ENCODE measurements around the gene KCNH3.
"Not testable (repeated sequence)": the region's sequence is repeated elsewhere in the genome, so short reads cannot be mapped to it uniquely, and the experiment has no call there.

The KCNH3 gene, protein sequence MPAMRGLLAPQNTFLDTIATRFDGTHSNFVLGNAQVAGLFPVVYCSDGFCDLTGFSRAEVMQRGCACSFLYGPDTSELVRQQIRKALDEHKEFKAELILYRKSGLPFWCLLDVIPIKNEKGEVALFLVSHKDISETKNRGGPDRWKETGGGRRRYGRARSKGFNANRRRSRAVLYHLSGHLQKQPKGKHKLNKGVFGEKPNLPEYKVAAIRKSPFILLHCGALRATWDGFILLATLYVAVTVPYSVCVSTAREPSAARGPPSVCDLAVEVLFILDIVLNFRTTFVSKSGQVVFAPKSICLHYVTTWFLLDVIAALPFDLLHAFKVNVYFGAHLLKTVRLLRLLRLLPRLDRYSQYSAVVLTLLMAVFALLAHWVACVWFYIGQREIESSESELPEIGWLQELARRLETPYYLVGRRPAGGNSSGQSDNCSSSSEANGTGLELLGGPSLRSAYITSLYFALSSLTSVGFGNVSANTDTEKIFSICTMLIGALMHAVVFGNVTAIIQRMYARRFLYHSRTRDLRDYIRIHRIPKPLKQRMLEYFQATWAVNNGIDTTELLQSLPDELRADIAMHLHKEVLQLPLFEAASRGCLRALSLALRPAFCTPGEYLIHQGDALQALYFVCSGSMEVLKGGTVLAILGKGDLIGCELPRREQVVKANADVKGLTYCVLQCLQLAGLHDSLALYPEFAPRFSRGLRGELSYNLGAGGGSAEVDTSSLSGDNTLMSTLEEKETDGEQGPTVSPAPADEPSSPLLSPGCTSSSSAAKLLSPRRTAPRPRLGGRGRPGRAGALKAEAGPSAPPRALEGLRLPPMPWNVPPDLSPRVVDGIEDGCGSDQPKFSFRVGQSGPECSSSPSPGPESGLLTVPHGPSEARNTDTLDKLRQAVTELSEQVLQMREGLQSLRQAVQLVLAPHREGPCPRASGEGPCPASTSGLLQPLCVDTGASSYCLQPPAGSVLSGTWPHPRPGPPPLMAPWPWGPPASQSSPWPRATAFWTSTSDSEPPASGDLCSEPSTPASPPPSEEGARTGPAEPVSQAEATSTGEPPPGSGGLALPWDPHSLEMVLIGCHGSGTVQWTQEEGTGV

DNA sequence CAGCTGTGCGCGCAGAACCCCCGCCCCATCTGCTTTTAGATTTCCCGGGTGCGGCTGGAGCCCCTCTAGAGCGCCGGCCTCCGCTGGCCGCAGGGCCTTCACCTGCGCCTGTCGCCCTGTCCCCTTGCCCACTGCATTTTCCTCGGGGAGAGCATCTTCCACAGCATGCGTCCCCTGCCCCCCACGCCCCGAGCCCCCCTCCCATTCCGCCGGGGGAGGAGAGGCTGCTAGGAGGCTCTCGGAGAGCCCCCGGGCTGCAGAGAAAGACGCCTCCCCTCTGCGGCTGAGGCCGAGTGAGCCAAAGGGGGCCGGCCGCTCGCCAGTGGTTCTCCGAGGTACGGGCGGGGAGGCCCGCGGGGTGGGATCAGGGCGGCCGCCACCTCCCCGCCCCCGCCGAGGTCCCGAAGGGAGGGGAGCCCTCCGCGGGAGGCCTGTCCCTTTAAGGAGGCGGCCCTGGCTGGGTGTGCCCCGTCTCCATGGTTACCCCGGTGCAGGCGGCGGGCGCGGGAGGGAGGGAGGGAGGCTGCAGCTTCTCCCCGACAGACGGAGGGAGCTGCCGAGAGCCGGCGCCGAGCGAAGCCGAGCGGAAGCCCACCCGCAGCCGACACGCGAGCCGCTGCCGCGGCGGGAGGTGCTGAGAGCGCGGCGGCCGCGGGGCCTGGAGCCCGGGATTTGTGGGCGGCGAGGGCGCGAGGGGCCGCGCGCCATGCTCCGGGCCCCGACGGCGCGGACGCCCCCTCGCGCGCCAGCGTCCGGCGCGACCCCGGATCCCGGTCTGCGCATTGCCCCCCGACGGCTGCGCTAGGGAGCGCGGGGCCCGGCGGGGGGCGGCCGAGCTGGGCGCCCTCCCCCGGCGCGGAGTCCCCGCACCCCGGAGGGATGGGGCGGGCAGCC is at the start of gene KCNH3:
TSS of gene KCNH3 (plus strand) at position 521 of the 894 bp plus-strand sequence. CDS start 387 bp downstream, outside the sequence.
- DNase-seq: peak; percentile 96

DNA sequence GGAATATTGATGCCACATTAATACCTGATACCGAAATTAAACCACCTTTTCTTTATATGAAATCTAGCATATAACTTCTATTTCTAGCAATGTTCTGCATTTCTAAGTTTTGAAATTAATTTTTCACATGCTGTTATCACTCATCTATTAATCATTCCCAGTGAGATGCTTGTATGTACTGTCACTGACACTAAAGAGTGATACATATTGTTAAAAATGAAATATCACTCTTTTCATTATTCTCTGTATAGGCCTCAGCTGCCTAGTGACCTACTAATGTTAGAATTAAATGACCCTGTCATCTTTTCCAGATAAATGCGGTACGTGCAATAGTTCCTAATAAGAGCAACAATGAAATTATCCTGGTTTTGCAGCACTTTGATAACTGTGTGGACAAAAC is 49.7 kb upstream of the KCNH3 start:
- no peak for DNase-seq

DNA sequence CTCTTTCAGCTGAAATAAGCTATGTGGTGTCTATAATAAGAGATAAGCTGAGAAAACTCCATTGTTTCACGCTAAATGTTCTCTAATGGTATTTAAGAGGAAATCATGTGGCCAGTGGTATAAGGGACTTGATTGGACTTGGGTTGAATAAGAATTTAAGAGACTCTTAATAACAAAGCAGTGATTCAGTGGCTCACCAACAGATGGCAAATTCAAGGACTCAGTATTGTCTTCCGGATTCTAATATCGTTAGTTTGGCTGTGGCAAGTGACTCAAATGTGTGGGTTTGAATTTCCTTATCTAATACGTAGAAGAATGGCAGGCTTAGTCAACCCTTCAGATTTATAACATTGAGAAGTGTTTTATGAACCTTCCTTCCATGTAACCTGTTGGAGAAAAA is 49.1 kb upstream of the KCNH3 start:
- no peak for DNase-seq

DNA sequence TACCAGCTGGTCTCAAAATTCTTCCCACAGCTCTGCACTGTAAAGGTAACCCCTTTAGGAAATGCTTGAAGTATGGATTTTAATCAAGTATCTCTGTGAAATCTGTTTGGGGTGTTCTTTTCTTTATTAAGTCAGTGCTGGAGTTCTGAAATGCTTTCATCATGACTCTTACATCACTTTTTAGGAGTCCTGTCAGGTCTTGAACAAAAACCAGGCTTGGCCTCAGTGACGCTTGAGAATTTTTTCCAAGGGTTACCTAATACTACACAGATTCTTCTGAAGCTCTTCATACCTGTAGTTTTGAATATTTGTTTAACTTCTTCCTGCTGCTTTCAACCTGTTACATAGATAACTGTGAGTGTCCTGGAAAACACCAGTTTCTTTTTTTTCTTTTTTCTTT is 47.0 kb upstream of the KCNH3 start:
- DNase-seq: no peak

DNA sequence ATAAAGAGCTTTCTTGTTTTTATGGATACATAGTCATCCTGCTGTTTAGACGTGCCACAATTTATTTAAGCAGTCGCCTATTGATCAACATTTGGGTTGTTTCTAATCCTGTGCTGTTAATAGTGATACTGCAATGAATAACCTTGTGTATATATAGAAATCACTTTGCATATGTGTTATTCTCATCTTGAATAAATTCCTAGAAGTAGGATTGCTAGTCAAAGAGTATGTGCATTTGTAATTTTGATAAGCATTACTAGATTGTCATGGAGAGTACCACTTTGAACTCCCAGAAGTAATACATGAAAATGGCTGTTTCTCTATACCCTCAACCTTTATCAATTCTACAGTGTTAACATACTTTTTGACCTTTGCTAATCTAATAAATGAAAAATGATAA is 44.9 kb upstream of the KCNH3 start:
- DNase-seq: no peak

DNA sequence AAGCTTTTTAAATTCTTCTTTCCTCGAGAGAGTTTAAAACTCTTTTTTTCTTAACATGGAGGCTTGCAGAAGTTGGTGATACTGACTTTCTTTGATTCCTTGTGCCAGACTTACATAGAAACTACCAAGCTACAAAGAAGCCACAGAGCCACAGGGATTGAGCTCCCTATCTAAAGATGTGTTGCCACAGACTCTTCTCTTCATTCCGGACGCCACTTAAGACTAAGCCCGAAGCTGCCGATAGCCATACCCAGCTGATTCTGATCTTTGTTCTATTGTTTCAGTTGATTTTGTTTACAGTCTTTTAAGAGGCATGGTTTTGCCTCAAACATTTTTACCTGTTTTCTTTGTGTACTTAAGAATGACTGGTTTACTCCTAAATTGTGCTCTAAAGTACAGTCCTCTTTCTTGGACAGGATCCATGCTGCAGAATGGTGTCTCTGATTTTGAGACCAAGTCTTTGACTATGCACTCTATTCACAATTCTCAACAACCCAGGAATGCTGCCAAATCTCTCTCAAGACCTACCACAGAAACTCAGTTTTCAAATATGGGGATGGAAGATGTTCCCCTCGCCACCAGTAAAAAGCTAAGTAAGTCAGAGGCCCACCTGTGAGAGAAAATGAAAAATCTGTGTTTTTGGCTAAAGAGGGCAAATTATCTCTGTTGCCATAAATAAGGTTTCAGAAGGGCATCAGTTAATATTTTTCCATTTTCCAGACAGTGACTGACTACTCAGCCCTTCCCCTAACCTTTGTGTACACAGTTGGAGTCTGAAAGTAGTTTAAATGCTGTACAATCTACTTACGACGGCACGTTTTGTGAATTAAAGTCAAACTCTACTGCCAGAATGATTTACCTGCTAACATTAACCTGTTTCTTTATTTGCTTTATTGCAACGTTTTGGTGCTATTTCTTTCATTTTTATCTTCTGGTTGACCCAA is 42.1 kb upstream of the KCNH3 start:
- no peak for DNase-seq

GRCh38 chr12:49501895-49502294 is 36.9 kb upstream of the KCNH3 start:
- DNase-seq: no peak

- DNase-seq: no peak
Observed at GRCh38 chr12:49502590-49502989, 36.2 kb upstream of the KCNH3 start.

DNA sequence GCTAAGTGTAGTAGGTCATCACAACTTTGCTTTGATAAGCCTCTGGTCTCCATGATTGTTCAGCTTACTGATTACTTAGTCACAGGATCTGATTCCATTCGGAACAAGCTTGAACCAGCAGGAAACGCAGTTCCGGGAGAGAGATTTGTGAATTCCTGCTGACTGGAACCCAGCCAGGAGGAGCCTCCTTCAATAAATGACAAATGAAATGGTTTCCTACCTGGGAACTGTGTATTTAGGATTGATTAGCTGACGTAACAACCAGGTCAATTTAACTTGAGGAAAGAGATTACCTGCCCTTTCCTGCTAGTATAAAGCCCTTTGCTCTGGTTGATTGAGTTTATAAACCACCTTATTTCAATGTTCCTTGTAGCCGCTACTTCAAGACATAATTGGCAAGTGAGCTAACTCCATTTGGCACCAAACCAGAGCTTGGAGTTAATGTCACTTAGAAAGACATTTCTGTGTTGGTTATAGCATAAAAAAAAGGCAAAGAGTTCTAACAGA is 35.1 kb upstream of the KCNH3 start:
- no peak for DNase-seq

DNA sequence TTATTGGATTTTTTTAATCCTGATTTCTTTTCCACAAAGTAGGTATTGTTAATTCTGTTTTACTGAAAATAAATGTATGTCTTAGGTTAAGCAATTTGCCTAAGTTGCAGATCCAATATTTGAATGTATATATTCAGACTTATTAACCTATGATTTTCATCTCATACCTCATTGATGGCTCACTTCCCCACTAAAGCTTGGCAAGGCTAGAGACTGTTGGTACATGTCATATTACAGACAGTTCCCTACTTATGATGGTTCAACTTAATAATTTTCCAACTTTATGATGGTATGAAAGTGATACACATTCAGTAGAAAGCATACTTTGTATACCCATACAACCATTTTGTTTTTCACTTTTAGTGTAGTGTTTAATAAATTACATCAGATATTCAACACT is 33.2 kb upstream of the KCNH3 start:
- no peak for DNase-seq

GRCh38 chr12:49507139-49507538 is 31.7 kb upstream of the KCNH3 start:
- DNase-seq: no peak

DNA sequence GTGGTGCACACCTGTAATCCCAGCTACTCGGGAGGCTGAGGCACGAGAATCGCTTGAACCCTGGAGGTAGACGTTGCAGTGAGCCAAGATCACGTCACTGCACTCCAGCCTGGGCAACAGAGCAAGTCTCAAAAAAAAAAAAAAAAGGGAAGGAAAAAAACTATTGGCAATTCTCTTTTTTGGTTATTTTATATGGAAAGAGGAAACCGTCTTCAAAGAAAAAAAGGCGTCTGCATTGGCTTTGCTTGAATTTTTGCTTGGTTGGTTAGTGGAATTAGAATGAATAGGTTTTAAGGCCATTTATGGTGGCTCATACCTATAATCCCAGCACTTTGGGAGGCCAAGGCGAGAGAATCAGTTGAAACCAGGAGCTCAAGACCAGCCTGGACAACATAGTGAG is 29.1 kb upstream of the KCNH3 start:
- DNase-seq: not testable (repeated sequence)

- no peak for DNase-seq
Observed at GRCh38 chr12:49511410-49511809, 27.4 kb upstream of the KCNH3 start.

DNA sequence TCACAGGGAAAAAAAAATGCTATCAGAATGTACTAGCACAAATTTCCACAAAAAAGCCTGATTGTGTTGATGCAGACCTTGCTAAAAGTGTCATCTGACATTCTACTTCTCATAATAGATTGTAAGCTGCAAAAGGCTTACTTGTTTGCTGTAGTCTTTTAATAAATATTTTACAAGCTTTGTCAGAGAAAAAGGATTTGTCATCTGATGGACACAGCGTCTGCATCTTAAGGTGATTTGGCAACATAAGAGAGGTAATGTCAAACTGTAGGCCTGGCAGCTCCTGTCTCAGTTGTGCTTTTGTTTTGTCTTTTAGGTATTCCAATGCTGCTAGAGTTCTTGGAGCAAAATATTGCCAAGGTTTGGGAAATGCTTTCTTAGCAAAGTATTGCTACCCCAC is 26.3 kb upstream of the KCNH3 start:
- no peak for DNase-seq

DNA sequence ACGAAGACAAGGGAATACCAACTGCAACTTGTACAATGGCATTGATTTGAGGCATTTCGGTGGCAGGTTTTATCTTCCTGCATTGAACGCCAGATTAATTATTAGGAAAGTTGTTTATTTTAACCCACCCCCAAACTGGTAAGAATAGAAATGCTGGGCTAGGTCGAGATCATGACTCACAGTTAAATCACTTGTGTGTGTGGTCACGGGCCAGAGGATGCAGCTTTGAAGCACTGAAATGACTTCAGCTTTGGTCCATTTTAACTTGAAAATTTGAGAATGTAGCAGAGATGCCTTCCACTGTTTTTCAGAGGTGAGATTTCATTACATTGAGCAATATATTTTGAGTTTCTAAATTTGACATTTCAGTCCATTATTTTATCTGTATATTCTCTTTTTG is 23.6 kb upstream of the KCNH3 start:
- DNase-seq: no peak

DNA sequence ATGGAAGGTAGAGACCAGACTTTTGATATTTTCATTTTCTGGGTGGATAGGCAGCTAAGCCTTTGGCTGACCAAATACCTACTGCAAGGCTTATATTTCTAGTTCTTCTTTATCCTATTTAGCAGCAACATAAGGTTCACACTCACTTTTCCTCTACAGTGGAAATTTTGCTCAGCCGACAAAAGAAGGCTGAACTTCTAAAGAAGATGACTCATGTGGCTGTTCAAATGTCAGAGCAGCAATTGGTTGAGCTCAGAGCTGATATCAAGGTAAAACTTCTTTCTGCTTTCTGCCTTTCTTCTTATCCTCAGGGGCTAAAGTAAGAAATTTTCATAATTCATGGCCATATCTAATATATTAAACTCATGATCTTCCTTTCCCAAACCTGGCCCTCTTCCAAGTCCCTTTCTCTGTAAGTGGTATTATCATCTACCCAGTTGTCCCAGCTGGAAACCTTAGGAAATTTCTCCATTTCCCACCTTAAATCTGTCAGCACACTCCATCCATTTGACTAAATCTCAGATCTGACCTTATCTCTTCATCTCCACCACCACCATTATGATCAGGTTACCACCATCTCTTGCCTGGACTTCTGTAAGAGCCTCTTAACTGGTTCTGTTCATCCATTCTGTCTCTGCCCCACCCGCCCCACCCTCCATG is 19.8 kb upstream of the KCNH3 start:
- DNase-seq: no peak

DNA sequence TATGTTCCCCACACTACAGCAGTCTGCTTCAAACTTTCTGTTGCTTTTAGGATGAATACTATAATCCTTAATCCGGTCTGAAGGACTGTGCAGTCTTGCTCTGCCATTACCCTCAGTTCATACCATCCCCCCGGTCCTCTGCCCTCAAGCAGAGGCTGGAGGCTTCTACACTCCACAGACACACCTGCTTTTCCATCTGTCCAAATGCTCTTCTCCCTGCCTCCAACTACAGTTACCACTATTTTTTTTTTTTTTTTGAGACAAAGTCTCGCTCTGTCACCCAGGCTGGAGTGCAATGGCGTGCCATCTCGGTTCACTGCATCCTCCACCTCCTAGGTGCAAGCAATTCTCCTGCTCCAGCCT is 19.3 kb upstream of the KCNH3 start:
- DNase-seq: no peak

DNA sequence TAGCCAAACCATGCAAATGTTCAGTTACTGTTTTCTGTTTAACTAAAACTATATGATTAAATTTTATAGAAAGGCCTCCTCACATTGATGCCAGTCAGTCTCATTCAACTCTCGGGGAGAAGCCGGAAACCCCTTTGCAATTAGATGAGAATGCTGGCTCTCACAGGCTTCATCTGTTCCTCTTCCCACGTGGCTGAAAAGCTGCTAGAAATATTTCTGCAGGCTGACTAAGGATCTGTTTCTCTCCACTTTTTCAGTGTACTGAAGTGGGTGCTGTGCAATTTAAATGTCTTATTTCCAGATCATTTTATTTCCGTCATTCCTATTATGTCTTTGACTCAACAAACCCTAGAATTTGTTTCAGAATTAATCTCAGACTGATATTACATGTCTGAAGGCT is 17.4 kb upstream of the KCNH3 start:
- DNase-seq: no peak

DNA sequence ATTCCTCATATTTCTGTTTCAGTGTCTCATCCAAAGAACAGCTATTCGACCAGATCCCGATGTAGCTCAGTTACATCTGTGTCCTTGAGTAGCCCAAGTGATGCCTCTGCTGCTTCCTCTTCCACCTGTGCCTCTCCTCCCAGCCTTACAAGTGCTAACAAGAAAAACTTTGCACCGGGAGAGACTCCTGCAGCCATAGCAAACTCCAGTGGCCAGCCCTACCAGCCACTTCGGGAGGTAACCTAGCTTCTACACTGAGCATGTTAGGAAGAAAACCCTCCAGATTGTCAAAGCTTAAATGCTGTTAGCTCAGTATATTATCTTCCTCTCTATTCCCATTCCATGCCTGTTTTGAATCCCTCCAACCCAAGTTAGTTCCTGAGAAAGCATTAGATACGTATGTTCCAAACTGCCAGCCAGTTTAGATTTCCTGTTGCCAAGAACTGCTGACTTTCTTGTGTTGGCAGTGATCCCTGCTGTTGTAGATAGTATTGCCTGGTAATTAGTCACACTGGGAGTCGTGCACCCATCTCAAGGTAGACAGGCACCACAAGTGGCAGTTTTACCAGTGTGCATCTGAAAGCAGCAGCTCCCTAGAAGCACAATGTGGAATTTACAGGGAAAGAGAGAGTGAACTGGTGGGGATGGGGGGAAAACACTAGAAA is 14.0 kb upstream of the KCNH3 start:
- DNase-seq: no peak

DNA sequence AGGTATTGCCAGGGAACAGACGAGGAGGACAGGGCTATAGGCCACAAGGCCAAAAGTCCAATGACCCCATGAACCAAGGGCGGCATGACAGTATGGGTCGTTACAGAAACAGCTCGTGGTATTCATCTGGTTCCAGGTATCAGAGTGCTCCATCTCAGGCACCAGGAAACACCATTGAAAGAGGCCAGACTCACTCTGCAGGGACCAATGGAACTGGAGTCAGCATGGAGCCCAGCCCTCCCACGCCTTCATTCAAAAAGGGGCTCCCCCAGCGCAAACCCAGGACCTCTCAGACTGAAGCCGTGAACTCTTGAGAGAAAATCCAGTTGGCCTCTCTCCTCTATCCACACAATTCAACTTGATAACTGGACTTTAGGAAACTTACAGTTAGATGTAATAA is 12.9 kb upstream of the KCNH3 start:
- no peak for DNase-seq
